Measurements from ENCODE around the gene CRIP3.

Gene CRIP3

GRCh38 chr6:43268355-43268700, 40.3 kb downstream of the CRIP3 start:
- Histone ChIP-seq H3K27me3 (peaks cover 31% of the 10 kb centered on the region), H3K4me3 (no peak overlapping the region), H3K4me2 (no peak overlapping the region), H3K27ac (no peak overlapping the region), H3K9me3 (no peaks in the 10 kb centered on the region), H4K20me1 (no peaks in the 10 kb centered on the region; the same call in 1 of the 2 replicates), H3K4me1 (peaks cover 30% of the 10 kb centered on the region), H3K9ac (no peak overlapping the region), H3K36me3 (no peaks in the 10 kb centered on the region)
- no peak for TF ChIP-seq Cebpa-rat (IDR thresholded peaks at IDR 0.05)

GRCh38 chr6:43267619-43268354, 40.8 kb downstream of the CRIP3 start:
- no peak overlapping the region for H3K4me2 ChIP-seq
- no peak overlapping the region for H3K9ac ChIP-seq
- no peaks in the 10 kb centered on the region for H3K9me3 ChIP-seq

GRCh38 chr6:43265564-43265963, 43.1 kb downstream of the CRIP3 start:
- Histone ChIP-seq H3K4me1 (peaks cover 16% of the 10 kb centered on the region), H3K27me3 (peaks cover 26% of the 10 kb centered on the region), H3K36me3 (no peaks in the 10 kb centered on the region), H4K20me1 (no peaks in the 10 kb centered on the region; the same call in 1 of the 2 replicates), H3K4me3 (no peak overlapping the region), H3K27ac (no peak overlapping the region), H3K9me3 (no peaks in the 10 kb centered on the region), H3K9ac (no peak overlapping the region), H3K4me2 (no peak overlapping the region)
- no peak for TF ChIP-seq Cebpa-rat (IDR thresholded peaks at IDR 0.05)

More at GRCh38 chr6:43267619-43268354, 40.8 kb downstream of the CRIP3 start:
- no peak overlapping the region for H3K4me3 ChIP-seq
- peaks cover 28% of the 10 kb centered on the region for H3K27me3 ChIP-seq
- H4K20me1 ChIP-seq, result no peaks in the 10 kb centered on the region; the same call in 1 of the 2 replicates
- no peaks in the 10 kb centered on the region for H3K36me3 ChIP-seq
- no peak overlapping the region for H3K27ac ChIP-seq
- peaks cover 30% of the 10 kb centered on the region for H3K4me1 ChIP-seq
- TF ChIP-seq Cebpa-rat (IDR thresholded peaks at IDR 0.05), result no peak

- Histone ChIP-seq H3K9ac (no peak overlapping the region), H3K9me3 (no peaks in the 10 kb centered on the region), H3K4me3 (no peak overlapping the region), H3K27ac (no peak overlapping the region), H3K36me3 (no peaks in the 10 kb centered on the region), H3K4me1 (peaks cover 7% of the 10 kb centered on the region), H4K20me1 (no peaks in the 10 kb centered on the region; the same call in 1 of the 2 replicates), H3K27me3 (peaks cover 17% of the 10 kb centered on the region), H3K4me2 (no peak overlapping the region)
- no peak for TF ChIP-seq Cebpa-rat (IDR thresholded peaks at IDR 0.05)
Measured at GRCh38 chr6:43264599-43265145, 44.0 kb downstream of the CRIP3 start.

- Histone ChIP-seq H3K9me3 (no peaks in the 10 kb centered on the region), H3K27me3 (peaks cover 6% of the 10 kb centered on the region), H4K20me1 (no peaks in the 10 kb centered on the region), H3K9ac (no peak overlapping the region), H3K4me3 (no peak overlapping the region), H3K36me3 (no peaks in the 10 kb centered on the region), H3K4me1 (no peaks in the 10 kb centered on the region), H3K27ac (no peak overlapping the region), H3K4me2 (no peak overlapping the region)
- no peak for TF ChIP-seq Cebpa-rat (IDR thresholded peaks at IDR 0.05)
Measured at GRCh38 chr6:43263314-43264178, 45.1 kb downstream of the CRIP3 start.

- no peak overlapping the region for H3K27ac ChIP-seq
- no peak overlapping the region for H3K4me2 ChIP-seq
- no peak overlapping the region for H3K4me3 ChIP-seq
- H3K4me1 ChIP-seq, result no peaks in the 10 kb centered on the region
- no peaks in the 10 kb centered on the region for H3K9me3 ChIP-seq
- no peaks in the 10 kb centered on the region for H4K20me1 ChIP-seq
- H3K27me3 ChIP-seq, result no peaks in the 10 kb centered on the region; the same call in 1 of the 2 replicates
- no peak for TF ChIP-seq Cebpa-rat (IDR thresholded peaks at IDR 0.05)
- no peak overlapping the region for H3K9ac ChIP-seq
- H3K36me3 ChIP-seq, result no peaks in the 10 kb centered on the region
Measured at GRCh38 chr6:43262780-43263313, 45.8 kb downstream of the CRIP3 start.

GRCh38 chr6:43262000-43262779, 46.4 kb downstream of the CRIP3 start:
- H3K27ac ChIP-seq, result no peak overlapping the region
- H3K4me2 ChIP-seq, result no peak overlapping the region
- no peak for TF ChIP-seq Cebpa-rat (IDR thresholded peaks at IDR 0.05)
- no peak overlapping the region for H3K9ac ChIP-seq
- no peaks in the 10 kb centered on the region for H3K9me3 ChIP-seq
- H3K36me3 ChIP-seq, result no peaks in the 10 kb centered on the region
- H3K4me1 ChIP-seq, result no peaks in the 10 kb centered on the region
- H4K20me1 ChIP-seq, result no peaks in the 10 kb centered on the region
- H3K4me3 ChIP-seq, result no peak overlapping the region
- H3K27me3 ChIP-seq, result no peaks in the 10 kb centered on the region

- Histone ChIP-seq H3K9ac (no peak overlapping the region), H3K9me3 (no peaks in the 10 kb centered on the region), H3K27me3 (no peaks in the 10 kb centered on the region), H3K4me3 (no peak overlapping the region), H3K36me3 (no peaks in the 10 kb centered on the region), H3K4me2 (no peak overlapping the region), H3K27ac (no peak overlapping the region), H4K20me1 (no peaks in the 10 kb centered on the region), H3K4me1 (no peaks in the 10 kb centered on the region)
- no peak for TF ChIP-seq Cebpa-rat (IDR thresholded peaks at IDR 0.05)
Measured at GRCh38 chr6:43261198-43261597, 47.4 kb downstream of the CRIP3 start.

GRCh38 chr6:43260791-43261190, 47.8 kb downstream of the CRIP3 start:
- no peaks in the 10 kb centered on the region for H3K4me1 ChIP-seq
- no peak overlapping the region for H3K4me2 ChIP-seq
- H3K9me3 ChIP-seq, result no peaks in the 10 kb centered on the region
- H3K27ac ChIP-seq, result no peak overlapping the region
- H4K20me1 ChIP-seq, result no peaks in the 10 kb centered on the region
- no peak for TF ChIP-seq Cebpa-rat (IDR thresholded peaks at IDR 0.05)
- H3K36me3 ChIP-seq, result no peaks in the 10 kb centered on the region
- H3K27me3 ChIP-seq, result no peaks in the 10 kb centered on the region
- H3K9ac ChIP-seq, result no peak overlapping the region
- H3K4me3 ChIP-seq, result no peak overlapping the region
